ENCODE data around the gene IKZF4.
"Not testable (repeated sequence)": the region's sequence is repeated elsewhere in the genome, so short reads cannot be mapped to it uniquely, and the experiment has no call there.

The IKZF4 gene

GRCh38 chr12:56040151-56040550 lies 19.3 kb downstream of the IKZF4 start:
- DNase-seq (ENCODE audit: low read depth) = peak; percentile 1

- DNase-seq (ENCODE audit: low read depth) = no peak
These were observed 20.2 kb downstream of the IKZF4 start for GRCh38 chr12:56040963-56041551.

- peak; percentile 99 for DNase-seq (ENCODE audit: low read depth)
These were observed 20.9 kb downstream of the IKZF4 start, which contains the start of gene RPS26 for GRCh38 chr12:56041552-56042429. Gene RPS26 (plus strand): TSS chr12:56041918. CDS start chr12:56042167, 249 bp downstream.

- not testable (repeated sequence) for DNase-seq (ENCODE audit: low read depth)
These were observed 21.6 kb downstream of the IKZF4 start for GRCh38 chr12:56042430-56042813.

GRCh38 chr12:56042843-56043242 lies 22.0 kb downstream of the IKZF4 start:
- DNase-seq (ENCODE audit: low read depth) = no peak

- no peak for DNase-seq (ENCODE audit: low read depth)
These were observed 25.4 kb downstream of the IKZF4 start for GRCh38 chr12:56046027-56046780.

GRCh38 chr12:56053407-56053893 lies 32.6 kb downstream of the IKZF4 start:
- DNase-seq (ENCODE audit: low read depth) = no peak

- DNase-seq (ENCODE audit: low read depth) = not testable (repeated sequence)
These were observed 39.1 kb downstream of the IKZF4 start for GRCh38 chr12:56059964-56060363.

- DNase-seq (ENCODE audit: low read depth) = no peak
These were observed 41.1 kb downstream of the IKZF4 start for GRCh38 chr12:56061982-56062381.

- DNase-seq (ENCODE audit: low read depth) = no peak
These were observed 42.2 kb downstream of the IKZF4 start for GRCh38 chr12:56062996-56063395.

GRCh38 chr12:56071648-56072047 lies 50.8 kb downstream of the IKZF4 start:
- no peak for DNase-seq (ENCODE audit: low read depth)

GRCh38 chr12:56074396-56074795 lies 53.6 kb downstream of the IKZF4 start:
- no peak for DNase-seq (ENCODE audit: low read depth)

- not testable (repeated sequence) for DNase-seq (ENCODE audit: low read depth)
These were observed 57.1 kb downstream of the IKZF4 start for GRCh38 chr12:56077966-56078365.

GRCh38 chr12:56078427-56078826 lies 57.6 kb downstream of the IKZF4 start:
- DNase-seq (ENCODE audit: low read depth) = no peak

GRCh38 chr12:56078931-56079722 lies 58.3 kb downstream of the IKZF4 start:
- DNase-seq (ENCODE audit: low read depth) = peak; percentile 58

- DNase-seq (ENCODE audit: low read depth) = peak; percentile 45
These were observed 59.1 kb downstream of the IKZF4 start, which contains the start of gene ERBB3 for GRCh38 chr12:56079723-56080555. Gene ERBB3 (plus strand): TSS chr12:56080165. CDS start chr12:56080301, 136 bp downstream.

GRCh38 chr12:56080556-56081138 lies 59.8 kb downstream of the IKZF4 start:
- DNase-seq (ENCODE audit: low read depth) = no peak

GRCh38 chr12:56081393-56082347 lies 60.8 kb downstream of the IKZF4 start:
- no peak for DNase-seq (ENCODE audit: low read depth)

- no peak for DNase-seq (ENCODE audit: low read depth)
These were observed 61.5 kb downstream of the IKZF4 start for GRCh38 chr12:56082382-56082781.
